Right lobe of liver (tissue), 6 donors: ENCODE data around the gene ZNF488. TPM values are rescaled to one million over a fixed set of nuclear protein-coding genes. Genes with fewer than 3 reads are reported as not detected.

Source experiments
- ATAC-seq, 4 donors: fragments of 200-7000 bp; cut with Tn5 transposase; one replicate each; pipeline ENCODE4 v1.9.1; 2020; ENCODE audit warnings: mild to moderate bottlenecking in 4 of 4, moderate library complexity in 4 of 4
- DNase-seq, 3 donors: peaks; one replicate each; pipeline ENCODE4 v3.0.0-alpha.2; 2020
- H3K27ac ChIP-seq, 3 donors: fragments of 200-600 bp; one replicate each; pipeline ENCODE4 v1.8.0; 2022
- H3K27me3 ChIP-seq, 2 donors: fragments of 200-600 bp; one replicate each; pipeline ENCODE4 v1.8.0; 2022
- H3K36me3 ChIP-seq, 4 donors: fragments of 200-600 bp; sonication (generic) in 1 of 4; one replicate each; pipeline versions ENCODE4 v1.5.1 to v1.8.0; 2017 to 2022; ENCODE audit warnings: control low read depth in 1 of 4
- H3K4me1 ChIP-seq, 4 donors: fragments of 200-600 bp; sonication (generic) in 1 of 4; one replicate each; pipeline versions ENCODE4 v1.5.1 to v1.8.0; 2017 to 2022; ENCODE audit warnings: control low read depth in 1 of 4
- H3K4me3 ChIP-seq, 3 donors: fragments of 200-600 bp; one replicate each; pipeline ENCODE4 v1.8.0; 2022
- H3K9me3 ChIP-seq, 4 donors: fragments of 200-600 bp; sonication (generic) in 1 of 4; one replicate each; pipeline versions ENCODE4 v1.5.1 to v1.8.0; 2017 to 2022; ENCODE audit warnings: control low read depth in 1 of 4
- POLR2A ChIP-seq: fragments of 450-650 bp; IDR thresholded peaks from one replicate; pipeline ENCODE4 v1.6.1; 2017; ENCODE audit warnings: antibody characterized with exemption, mild to moderate bottlenecking
- WGBS: methylation state at CpG from one replicate; pipeline ENCODE4 v1.1.6; 2018; ENCODE audit warnings: low coverage, low lambda C conversion rate; ENCODE audit not compliant: insufficient coverage; ENCODE audit errors: missing lambda C conversion rate; 5-methylcytosine and 5-hydroxymethylcytosine counted together
- intact Hi-C, 2 donors: fragments of 100-400 bp; cut with DNase I; formaldehyde crosslinking; loops; one replicate each; pipeline versions ENCODE4 v1.11.2 to v1.14.1; 2022
- total RNA-seq, 6 experiments: library from RNA; depleted of rRNA in 2 of 6; stranded (reverse); fragments of >200 nt in 2 of 6; fragmentation: NEBNext Ultra II Directional in 3 of 6; extraction: Animal tissue kit (Norgen Biotek cat#: 25700) in 3 of 6; gene quantifications; one replicate each; pipeline versions ENCODE4 v1.1.0 to v1.2.4, GENCODE V29; 2016 to 2023
- TF ChIP-seq, protein P1 (sequence below), 4 donors: fragments of 200-600 bp in 3 of 4; fragments of 450-650 bp in 1 of 4; IDR thresholded peaks; one replicate each; pipeline versions ENCODE4 v1.5.1 to v1.8.0; 2016 to 2022; ENCODE audit warnings: antibody characterized with exemption in 4 of 4, mild to moderate bottlenecking in 2 of 4
- donor health status: DM: no; HTN: yes; CAD: no.
- donor health status: DM: no; HTN: no; CAD: no.
- donor health status: DM: no; HTN: no; CAD: no.
- donor health status: DM: no; HTN: yes; CAD: no.
- donor health status: DM: no; HTN: yes; CAD: no.

ZNF488 gene
- total RNA-seq, 6 experiments from 2014 or later: not detected

GRCh38 chr10:47366731-47367460 is 17.2 kb downstream of the ZNF488 start:
- DNase-seq: peak in 1 of 3 donors; percentile 24
- TF ChIP-seq, protein P1, sequence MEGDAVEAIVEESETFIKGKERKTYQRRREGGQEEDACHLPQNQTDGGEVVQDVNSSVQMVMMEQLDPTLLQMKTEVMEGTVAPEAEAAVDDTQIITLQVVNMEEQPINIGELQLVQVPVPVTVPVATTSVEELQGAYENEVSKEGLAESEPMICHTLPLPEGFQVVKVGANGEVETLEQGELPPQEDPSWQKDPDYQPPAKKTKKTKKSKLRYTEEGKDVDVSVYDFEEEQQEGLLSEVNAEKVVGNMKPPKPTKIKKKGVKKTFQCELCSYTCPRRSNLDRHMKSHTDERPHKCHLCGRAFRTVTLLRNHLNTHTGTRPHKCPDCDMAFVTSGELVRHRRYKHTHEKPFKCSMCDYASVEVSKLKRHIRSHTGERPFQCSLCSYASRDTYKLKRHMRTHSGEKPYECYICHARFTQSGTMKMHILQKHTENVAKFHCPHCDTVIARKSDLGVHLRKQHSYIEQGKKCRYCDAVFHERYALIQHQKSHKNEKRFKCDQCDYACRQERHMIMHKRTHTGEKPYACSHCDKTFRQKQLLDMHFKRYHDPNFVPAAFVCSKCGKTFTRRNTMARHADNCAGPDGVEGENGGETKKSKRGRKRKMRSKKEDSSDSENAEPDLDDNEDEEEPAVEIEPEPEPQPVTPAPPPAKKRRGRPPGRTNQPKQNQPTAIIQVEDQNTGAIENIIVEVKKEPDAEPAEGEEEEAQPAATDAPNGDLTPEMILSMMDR (IDR thresholded peaks at IDR 0.05): no peak
- TF ChIP-seq POLR2A: no peak
- Histone ChIP-seq H3K4me1 (no peaks in the 10 kb centered on the region), H3K27me3 (no peaks in the 10 kb centered on the region), H3K27ac (no peak overlapping the region), H3K4me3 (no peak overlapping the region), H3K9me3 (no peaks in the 10 kb centered on the region), H3K36me3 (no peaks in the 10 kb centered on the region)
- intact Hi-C loops: no loop called here
- 69% methylated on average over 5 of the region's 8 CpGs for WGBS
- no peak for ATAC-seq

DNA sequence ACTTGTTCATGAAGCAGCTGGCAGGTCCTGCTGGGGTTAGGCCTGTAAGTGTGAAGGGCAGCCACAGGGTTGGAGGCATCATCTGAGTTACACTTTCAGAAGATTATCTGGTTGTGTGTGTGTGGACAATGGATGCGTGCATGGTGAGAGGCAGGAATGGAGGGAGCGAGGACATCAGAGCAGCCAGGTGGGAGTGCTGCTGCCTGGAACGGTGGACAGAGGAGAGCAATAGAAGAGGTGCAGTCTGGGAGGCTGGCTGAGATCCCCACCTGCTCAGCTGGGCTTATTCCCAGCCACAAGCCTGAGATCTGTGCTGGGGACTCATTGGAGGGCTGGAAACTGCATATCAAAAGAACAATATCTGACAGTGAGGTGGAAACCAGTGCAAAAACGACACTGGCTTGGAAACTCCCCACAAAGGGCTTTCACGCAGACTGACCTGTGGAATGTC is 17.9 kb downstream of the ZNF488 start:
- intact Hi-C loops: no loop called here
- Histone ChIP-seq H3K27ac (no peak overlapping the region), H3K27me3 (no peaks in the 10 kb centered on the region), H3K4me3 (no peak overlapping the region), H3K9me3 (no peaks in the 10 kb centered on the region), H3K4me1 (no peaks in the 10 kb centered on the region), H3K36me3 (no peaks in the 10 kb centered on the region)
- ATAC-seq (no peak), DNase-seq (peak in 1 of 3 donors; percentile 16)
- WGBS: 73% methylated on average over 4 of the region's 5 CpGs
- no peak for TF ChIP-seq POLR2A
- TF ChIP-seq, protein P1 (IDR thresholded peaks at IDR 0.05): no peak

GRCh38 chr10:47365431-47366180 is 18.5 kb downstream of the ZNF488 start:
- H3K9me3 ChIP-seq: no peaks in the 10 kb centered on the region
- H3K36me3 ChIP-seq: no peaks in the 10 kb centered on the region
- intact Hi-C loops: no loop called here
- 85% methylated on average over 9 of the region's 9 CpGs for WGBS
- H3K27ac ChIP-seq: no peak overlapping the region
- H3K27me3 ChIP-seq: no peaks in the 10 kb centered on the region
- DNase-seq (peak in 1 of 3 donors; percentile 14), ATAC-seq (no peak)
- H3K4me1 ChIP-seq: no peaks in the 10 kb centered on the region
- H3K4me3 ChIP-seq: no peak overlapping the region
- TF ChIP-seq, protein P1 (IDR thresholded peaks at IDR 0.05): no peak
- no peak for TF ChIP-seq POLR2A

DNA sequence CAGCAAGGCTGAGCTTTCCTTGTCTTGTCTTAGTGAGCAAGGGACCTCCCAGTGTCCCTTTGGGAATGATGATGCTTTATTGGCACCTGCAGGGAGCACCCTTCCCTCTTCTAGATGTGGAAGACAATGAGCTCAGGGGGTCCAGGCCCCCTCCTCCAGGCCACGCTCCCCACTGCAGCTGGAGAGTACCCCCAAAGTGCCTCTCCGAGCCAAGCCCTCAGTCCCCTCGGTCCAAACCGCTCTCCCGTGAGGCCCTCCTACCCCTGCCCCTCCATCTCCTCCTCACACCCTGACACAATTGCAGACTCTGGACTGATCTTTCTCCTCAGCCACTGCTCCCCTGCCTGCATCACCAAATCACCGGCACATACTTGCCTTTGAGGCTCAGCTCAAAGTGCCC is 19.2 kb downstream of the ZNF488 start:
- H3K4me1 ChIP-seq: no peaks in the 10 kb centered on the region
- WGBS: 100% methylated on average over 4 of the region's 6 CpGs
- H3K27me3 ChIP-seq: no peaks in the 10 kb centered on the region
- no peaks in the 10 kb centered on the region for H3K36me3 ChIP-seq
- no peak overlapping the region for H3K27ac ChIP-seq
- no peaks in the 10 kb centered on the region for H3K9me3 ChIP-seq
- DNase-seq (no peak), ATAC-seq (no peak)
- intact Hi-C loops: no loop called here
- no peak for TF ChIP-seq POLR2A
- TF ChIP-seq, protein P1 (IDR thresholded peaks at IDR 0.05): no peak
- no peak overlapping the region for H3K4me3 ChIP-seq
